H1 (cell line): ENCODE measurements around the gene OVCA2. TPM values are rescaled to one million over a fixed set of nuclear protein-coding genes. Genes with fewer than 3 reads are reported as not detected.

Source experiments
- EGR1 ChIP-seq: IDR thresholded peaks from 2 replicates; pipeline ENCODE4 v1.6.1; 2011; ENCODE audit warnings: low read depth, low read length, borderline replicate concordance
- POU5F1 ChIP-seq: IDR thresholded peaks from 2 replicates; pipeline ENCODE4 v1.6.1; 2011; ENCODE audit warnings: low read depth, mild to moderate bottlenecking, low read length, moderate library complexity
- RXRA ChIP-seq: IDR thresholded peaks from 2 replicates; pipeline ENCODE4 v1.6.1; 2011; ENCODE audit warnings: low read depth, mild to moderate bottlenecking, low read length, moderate library complexity; ENCODE audit not compliant: insufficient read depth
- SRF ChIP-seq: IDR thresholded peaks from 2 replicates; pipeline ENCODE4 v1.6.1; 2011; ENCODE audit warnings: mild to moderate bottlenecking, low read depth, low read length, moderate library complexity
- TBP ChIP-seq: IDR thresholded peaks from 2 replicates; pipeline ENCODE4 v1.6.1; 2011; ENCODE audit warnings: low read depth, low read length, improper control_type of control experiment
- polyA plus RNA-seq, 7 experiments: library from polyadenylated mRNA; depleted of rRNA in 3 of 7; stranded (reverse) in 5 of 7; unstranded in 2 of 7; fragments of >200 nt in 5 of 7; fragments of 200-250 nt in 2 of 7; gene quantifications; 1 replicate in 5 of 7; 2 replicates in 1 of 7; 4 replicates in 1 of 7; pipeline versions ENCODE4 v1.2.1 to v1.2.3, GENCODE V29; 2011 to 2013; ENCODE audit warnings: missing spikeins in 2 of 7, mixed read lengths in 2 of 7
- total RNA-seq: library from RNA; stranded (reverse); fragmentation: NEBNext Ultra II Directional; extraction: Animal tissue kit (Norgen Biotek cat#: 25700); gene quantifications from 2 replicates; pipeline ENCODE4 v1.2.1, GENCODE V29; 2021

The OVCA2 gene
- total and polyA plus RNA-seq, 2 of the 8 experiments (the other 6 are each of a cell fraction or from before 2014, with no cell fraction given): 15.3 to 37.0 TPM

DNA sequence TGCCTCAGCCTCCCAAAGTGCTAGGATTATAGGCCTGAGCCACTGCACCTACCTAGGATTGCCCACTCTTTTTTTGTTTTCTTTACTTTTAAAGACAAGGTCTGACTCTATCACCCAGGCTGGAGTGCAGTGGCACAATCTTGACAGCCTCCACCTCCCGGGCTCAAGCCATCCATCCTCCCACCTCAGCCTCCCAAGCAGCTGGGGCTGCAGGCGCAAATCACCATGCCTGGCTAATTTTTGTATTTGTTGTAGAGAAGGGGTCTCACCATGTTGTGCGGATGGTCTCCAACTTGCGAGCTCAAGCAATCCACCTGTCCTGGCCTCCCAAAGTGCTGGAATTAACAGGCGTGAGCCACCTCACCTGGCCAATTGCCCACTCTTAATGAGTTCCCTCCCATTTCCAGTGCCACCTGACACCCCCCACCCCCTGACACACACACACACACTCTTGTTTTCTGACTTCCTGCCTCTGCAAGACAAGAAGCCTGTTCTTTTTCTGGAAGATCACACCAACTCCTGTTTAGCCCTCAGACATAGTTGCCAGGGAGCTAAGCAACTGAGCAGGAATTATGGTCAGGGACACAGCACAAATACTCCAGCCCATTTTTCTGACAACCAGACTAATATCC is 2.6 kb downstream of the OVCA2 start (continued):
- TF ChIP-seq SRF (no peak), RXRA (no peak), EGR1 (no peak), TBP (no peak), POU5F1 (no peak)
